ENCODE results near the gene TRAF2.

The TRAF2 gene

DNA sequence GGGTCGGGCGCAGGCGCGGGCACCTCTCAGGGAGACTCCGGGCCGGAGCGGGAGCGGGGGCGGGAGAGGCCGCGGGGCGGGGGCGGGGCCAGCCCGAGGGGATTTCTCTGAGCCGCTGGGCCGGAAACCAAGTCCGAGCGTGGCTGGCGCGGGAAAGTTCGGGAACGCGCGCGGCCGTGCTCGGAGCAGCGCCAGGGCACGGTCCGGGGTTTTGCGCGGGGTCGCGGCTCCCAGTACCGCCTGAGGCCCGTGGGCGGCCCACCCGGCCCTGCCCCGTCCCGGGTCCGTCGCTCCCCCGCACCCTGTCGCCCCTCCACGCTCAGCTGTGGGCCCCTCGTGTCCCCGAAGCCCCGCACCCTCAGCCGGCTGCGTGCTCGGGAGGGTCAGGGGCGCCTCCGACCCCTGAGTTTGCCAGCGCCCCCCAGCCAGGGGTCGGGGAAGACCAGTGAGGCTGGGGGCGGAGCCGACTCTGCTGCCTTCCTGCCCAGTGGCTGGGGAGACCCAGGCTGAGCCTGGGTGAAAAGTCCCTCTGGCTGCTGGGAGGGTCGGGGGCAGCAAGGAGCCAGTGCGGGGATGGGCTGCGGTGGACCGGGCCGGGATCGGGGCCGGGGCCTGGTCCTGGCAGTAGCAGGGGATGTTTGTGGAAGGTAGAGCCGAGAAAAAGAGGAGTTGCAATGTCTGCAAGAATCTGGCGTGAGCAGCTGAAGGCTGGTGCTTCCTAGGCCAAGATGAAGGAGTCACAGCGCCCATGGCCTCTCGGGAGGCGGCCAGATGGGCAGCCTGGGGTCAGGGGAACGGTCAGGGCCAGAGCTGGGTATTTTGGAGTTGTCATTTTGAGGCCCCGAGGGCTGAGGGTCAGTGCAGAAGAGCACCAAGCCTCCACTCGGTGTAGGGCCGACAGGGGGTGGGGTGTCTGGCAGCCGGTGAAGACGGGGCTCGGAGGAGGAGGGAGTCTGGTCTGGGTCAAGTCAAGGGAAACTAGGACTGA, 588 bp downstream of the TRAF2 start:
- DNase-seq, result peak; percentile 54

- DNase-seq, result no peak
Observed at GRCh38 chr9:136888454-136888853, 2.1 kb downstream of the TRAF2 start.

DNA sequence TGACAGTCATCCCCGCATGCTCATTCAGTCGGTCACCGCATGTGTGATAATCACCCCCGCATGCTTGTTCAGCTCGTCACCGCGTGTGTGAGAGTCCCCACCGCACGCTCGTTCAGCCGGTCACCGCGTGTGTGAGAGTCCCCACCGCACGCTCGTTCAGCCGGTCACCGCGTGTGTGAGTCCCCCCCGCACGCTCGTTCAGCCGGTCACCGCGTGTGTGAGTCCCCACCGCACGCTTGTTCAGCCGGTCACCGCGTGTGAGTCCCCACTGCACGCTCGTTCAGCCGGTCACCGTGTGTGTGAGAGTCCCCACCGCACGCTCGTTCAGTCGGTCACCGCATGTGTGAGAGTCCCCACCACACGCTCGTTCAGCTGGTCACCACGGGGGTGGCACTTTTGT, 3.5 kb downstream of the TRAF2 start:
- DNase-seq, result no peak

DNA sequence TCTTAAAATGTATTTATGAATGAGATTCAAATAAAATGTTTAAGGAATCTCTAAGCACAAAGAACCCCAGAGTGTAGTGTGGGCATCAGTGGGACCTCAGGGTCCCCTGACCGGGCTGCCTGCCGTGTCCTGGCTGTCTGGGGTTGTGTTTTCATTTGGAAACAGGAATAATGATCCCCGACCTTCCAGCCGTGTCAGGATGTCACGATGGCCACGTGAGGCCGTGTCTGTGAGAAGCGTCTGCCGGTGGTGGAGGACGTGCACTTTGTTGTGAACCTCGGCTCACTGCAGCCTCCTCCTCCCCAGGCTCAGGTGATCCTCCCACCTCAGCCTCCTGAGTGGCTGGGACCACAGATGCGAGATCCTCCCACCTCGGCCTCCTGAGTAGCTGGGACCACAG, 4.3 kb downstream of the TRAF2 start:
- DNase-seq, result no peak

- DNase-seq, result no peak
Observed at GRCh38 chr9:136896027-136896426, 9.7 kb downstream of the TRAF2 start.

DNA sequence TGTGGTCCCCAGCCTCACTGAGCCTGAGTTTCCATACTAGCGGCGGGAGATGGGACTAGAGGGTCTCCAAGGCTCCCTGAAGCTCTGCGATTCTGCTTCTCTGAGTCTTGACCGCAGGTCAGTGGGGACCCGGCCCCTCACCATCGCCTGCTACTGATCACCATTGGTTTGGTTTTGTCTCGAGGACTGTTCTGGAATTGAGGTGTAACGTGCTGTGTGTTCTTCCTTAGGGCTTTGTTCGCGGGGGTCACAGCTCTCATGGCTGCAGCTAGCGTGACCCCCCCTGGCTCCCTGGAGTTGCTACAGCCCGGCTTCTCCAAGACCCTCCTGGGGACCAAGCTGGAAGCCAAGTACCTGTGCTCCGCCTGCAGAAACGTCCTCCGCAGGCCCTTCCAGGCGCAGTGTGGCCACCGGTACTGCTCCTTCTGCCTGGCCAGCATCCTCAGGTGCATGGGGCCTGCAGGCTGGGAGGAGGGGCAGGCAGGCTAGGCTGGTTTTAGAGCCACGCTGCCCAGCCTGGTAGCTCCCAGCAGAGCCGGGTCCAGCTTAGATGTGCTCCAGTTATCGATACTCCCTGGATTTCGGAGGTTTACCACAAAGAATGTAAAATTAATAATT, 12.3 kb downstream of the TRAF2 start:
- no peak for DNase-seq

GRCh38 chr9:136899196-136899595, 12.9 kb downstream of the TRAF2 start:
- no peak for DNase-seq

GRCh38 chr9:136900556-136900955, 14.2 kb downstream of the TRAF2 start:
- no peak for DNase-seq

- DNase-seq, result no peak
Observed at GRCh38 chr9:136900988-136901515, 14.7 kb downstream of the TRAF2 start.

- peak; percentile 29 for DNase-seq
Observed at GRCh38 chr9:136901516-136902258, 15.4 kb downstream of the TRAF2 start.

DNA sequence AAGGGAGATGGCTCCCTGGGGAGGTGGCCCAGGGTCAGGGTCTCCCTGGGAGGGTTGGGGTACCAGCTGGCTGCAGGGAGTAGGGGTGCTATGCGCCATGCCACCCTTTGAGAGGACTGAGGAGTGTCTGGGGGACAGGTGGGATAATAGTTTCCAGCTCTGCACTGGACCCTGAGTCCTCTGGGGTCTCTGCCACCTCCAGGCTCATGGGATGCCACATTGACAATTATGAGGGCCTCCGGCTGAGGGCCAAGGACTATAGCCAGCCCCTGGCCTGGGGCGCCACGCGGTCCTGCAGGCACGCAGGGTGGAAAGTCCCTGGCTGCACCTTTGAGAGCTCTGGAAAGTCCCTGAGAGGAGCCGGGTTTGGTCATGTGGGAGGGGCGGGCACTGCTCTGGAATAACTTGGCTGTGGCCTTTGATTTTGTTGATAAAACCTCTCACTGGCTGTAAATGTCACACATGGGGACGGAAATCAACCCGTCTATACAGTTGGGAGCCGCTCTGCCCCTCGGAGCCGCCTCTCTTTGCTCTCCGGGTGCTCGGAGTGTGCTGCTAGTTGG, 16.0 kb downstream of the TRAF2 start:
- DNase-seq, result no peak

GRCh38 chr9:136903041-136903554, 16.8 kb downstream of the TRAF2 start:
- DNase-seq, result no peak

- DNase-seq, result no peak
Observed at GRCh38 chr9:136906266-136906665, 19.9 kb downstream of the TRAF2 start.

DNA sequence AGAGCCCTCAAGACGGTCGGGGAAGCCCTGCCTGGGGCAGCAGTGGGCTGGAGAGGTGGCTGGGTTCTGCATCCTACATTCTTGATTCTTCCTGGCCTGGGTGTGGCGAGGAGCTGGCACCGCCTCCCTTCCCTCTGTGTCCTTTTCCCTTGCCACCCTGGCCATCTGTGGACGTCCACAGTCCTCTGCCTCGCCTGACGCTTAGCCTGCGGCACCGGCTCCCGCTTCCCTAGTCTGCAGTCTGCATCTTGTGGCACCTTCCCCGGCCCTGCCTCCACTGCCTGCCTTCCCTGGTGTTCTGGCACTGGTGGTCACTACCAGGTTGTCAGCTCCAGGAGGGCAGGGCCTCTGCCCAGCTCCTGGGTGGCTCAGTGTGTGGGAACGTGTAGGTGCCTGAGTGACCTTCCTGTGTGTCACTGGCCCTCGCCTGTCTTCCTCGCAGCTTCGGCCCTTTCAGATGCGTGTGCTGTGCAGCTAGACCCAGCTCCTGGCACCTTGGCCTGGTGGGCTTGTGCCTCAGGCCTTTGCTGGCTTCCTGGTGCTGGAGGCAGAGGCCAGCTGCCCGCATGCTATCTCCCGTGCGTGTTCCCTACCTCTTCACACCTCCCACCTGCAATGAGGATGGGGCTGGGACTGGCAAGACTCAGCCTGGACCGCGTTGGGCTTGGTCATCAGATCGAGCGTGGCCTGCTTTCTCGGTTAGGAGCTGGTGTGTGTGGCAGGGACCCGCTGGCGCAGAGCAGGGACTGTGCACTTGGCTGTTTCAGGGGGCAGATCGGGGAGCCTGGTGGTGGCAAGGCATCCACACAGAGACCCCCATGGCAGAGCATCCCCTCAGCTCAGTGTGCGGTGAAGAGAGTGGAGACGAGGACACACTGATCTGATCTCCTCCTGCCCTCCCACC, 20.9 kb downstream of the TRAF2 start:
- DNase-seq, result no peak

- no peak for DNase-seq
Observed at GRCh38 chr9:136910197-136910900, 24.0 kb downstream of the TRAF2 start.

DNA sequence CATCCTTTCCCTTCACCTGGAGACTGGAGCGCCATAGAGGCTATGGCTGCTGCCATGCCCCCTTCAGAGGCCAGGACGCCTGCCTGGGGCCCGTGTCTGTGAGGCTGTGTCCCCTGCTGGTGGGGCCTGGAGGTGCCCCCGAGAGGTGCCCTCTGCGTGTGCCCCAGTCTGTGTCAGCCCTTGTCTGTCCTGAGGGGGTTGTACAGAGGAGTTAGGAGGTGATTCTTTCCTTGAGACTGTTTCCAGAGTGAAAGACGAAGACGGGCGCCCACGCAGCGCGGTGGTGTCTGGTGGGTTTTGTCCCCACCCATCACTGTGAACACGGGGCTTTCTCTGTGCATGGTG, 24.6 kb downstream of the TRAF2 start:
- DNase-seq, result peak; percentile 26

DNA sequence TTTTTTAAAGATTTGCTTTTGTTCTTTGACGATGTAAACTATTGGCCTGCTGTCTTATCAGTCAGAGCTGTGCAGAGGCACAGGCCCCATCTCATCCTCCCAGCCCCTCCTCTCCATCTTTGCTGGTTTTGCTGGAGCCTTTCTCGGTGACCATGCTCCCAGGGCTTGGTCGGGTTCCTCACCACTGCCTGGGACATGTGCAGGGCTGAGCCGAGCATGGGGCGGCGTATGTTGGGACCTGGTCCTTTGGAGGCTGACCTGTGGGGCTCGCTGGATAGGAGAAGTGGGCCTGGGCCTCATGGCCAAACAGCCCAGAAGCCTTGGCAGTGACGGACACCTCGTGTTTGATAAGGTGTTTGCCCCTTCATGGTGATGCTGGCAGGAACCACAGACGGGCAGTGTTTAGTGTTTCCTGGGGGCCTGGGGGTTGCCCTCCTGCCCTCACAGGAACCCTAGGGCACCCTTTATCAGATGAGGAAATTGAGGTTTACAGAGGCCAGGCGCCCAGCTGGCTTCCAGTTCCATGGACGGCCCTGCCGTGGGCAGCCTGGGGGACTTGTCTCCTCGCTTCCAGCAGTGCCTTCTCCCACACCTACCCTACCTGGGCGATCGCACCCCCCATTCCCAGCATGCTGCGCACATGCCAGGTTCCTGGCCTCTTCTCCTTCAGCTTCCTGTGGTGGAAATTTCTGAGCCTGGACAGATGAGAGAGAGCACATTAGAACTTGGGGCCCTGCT, 27.6 kb downstream of the TRAF2 start:
- no peak for DNase-seq

- peak; percentile 24 for DNase-seq
Observed at GRCh38 chr9:136915632-136916329, 29.5 kb downstream of the TRAF2 start.

DNA sequence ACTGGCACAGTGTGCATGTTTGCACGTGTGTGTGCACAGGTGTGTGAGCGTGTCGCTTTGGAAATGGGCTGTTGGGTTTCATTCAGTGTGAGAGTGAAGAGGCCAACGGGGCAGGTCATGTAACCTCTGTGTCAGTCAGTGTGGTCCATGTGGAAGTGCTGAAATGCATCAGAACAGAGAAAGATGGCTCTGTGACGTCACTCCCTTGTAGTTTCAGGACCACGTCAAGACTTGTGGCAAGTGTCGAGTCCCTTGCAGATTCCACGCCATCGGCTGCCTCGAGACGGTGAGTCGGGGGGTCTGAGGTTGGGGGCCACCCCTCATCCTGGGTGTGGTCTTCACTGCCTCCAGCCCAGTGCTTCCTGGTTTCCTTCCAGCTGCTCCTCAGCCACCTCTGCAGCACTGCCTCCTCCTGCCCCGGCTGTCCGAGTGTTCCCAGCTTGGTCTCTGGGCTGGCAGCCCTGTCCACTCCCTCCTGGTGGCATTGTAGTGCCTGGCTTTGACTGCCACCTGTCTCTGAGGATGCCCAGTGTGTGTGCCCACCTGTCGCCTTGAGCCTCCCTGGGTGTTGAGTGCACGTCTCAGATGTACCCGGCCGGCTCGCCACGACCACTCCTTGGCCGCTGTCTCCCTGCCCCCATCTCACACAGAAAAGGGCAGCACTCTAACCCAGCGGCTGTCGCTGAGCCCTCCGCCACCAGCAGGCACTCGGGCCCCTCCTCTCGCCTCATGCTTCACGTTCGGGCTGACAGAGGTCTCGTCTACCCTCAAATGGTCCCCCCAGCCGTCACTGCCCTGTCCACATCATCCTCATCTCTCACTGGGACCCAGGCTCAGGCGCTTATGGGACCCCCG, 30.2 kb downstream of the TRAF2 start:
- no peak for DNase-seq
